ENCODE measurements around the gene STAG1.
"Not testable (repeated sequence)": the region's sequence is repeated elsewhere in the genome, so short reads cannot be mapped to it uniquely, and the experiment has no call there.

DNA sequence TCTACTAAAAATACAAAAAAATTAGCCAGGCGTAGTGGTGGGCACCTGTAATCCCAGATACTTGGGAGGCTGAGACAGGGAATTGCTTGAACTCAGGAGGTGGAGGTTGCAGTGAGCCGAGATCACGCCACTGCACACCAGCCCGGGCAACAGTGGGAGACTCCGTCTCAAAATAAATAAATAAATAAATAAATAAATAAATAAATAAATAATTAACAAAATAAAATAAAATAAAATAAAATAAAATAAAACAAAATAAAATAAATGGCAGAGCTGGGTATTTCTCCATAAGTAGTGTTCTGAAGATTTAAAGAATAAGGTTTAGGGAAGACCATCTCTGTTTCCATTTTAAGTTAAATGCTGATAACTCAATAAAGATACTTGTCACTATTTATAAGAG lies 376.4 kb downstream of the STAG1 start:
- TF ChIP-seq CTCF (IDR thresholded peaks at IDR 0.05); ZFX (IDR thresholded peaks at IDR 0.05; ENCODE audit: borderline replicate concordance): not testable (repeated sequence)

Measured in 22Rv1 (cell line).